ENCODE results near the gene TBKBP1. TPM values are rescaled to one million over a fixed set of nuclear protein-coding genes. Genes with fewer than 3 reads are reported as not detected.
A peak's percentile ranks its signal among the peaks of the same experiment; 100 is the strongest.

The TBKBP1 gene
- total RNA-seq, 1 donor from 2014 or later, result 21.7 TPM

- DNase-seq (ENCODE audit: low spot score), result no peak
These were observed 37.4 kb downstream of the TBKBP1 start for GRCh38 chr17:47731396-47731795.

GRCh38 chr17:47732399-47733046 lies 38.6 kb downstream of the TBKBP1 start:
- no peak for DNase-seq (ENCODE audit: low spot score)

GRCh38 chr17:47733047-47733673 lies 39.2 kb downstream of the TBKBP1 start, which contains the start of gene TBX21:
TSS of gene TBX21 (plus strand) at chr17:47733236. CDS start at chr17:47733455, 219 bp downstream.
- no peak for DNase-seq (ENCODE audit: low spot score)

GRCh38 chr17:47733674-47734410 lies 39.9 kb downstream of the TBKBP1 start:
- peak; percentile 68 for DNase-seq (ENCODE audit: low spot score)

GRCh38 chr17:47735139-47735464 lies 41.1 kb downstream of the TBKBP1 start:
- DNase-seq (ENCODE audit: low spot score), result no peak

- no peak for DNase-seq (ENCODE audit: low spot score)
These were observed 41.6 kb downstream of the TBKBP1 start for GRCh38 chr17:47735536-47736011.

- peak; percentile 83 for DNase-seq (ENCODE audit: low spot score)
These were observed 42.8 kb downstream of the TBKBP1 start for GRCh38 chr17:47736501-47737495.

- DNase-seq (ENCODE audit: low spot score), result peak; percentile 47
These were observed 44.2 kb downstream of the TBKBP1 start for GRCh38 chr17:47738178-47738577.

- DNase-seq (ENCODE audit: low spot score), result peak; percentile 59
These were observed 45.2 kb downstream of the TBKBP1 start for GRCh38 chr17:47739150-47739549.

GRCh38 chr17:47739945-47740344 lies 46.0 kb downstream of the TBKBP1 start:
- DNase-seq (ENCODE audit: low spot score), result peak; percentile 26

- DNase-seq (ENCODE audit: low spot score), result peak; percentile 47
These were observed 47.3 kb downstream of the TBKBP1 start for GRCh38 chr17:47741109-47741792.

- DNase-seq (ENCODE audit: low spot score), result no peak
These were observed 47.8 kb downstream of the TBKBP1 start for GRCh38 chr17:47741793-47742145.

- peak; percentile 85 for DNase-seq (ENCODE audit: low spot score)
These were observed 48.6 kb downstream of the TBKBP1 start for GRCh38 chr17:47742319-47743181.

GRCh38 chr17:47744168-47745036 lies 50.4 kb downstream of the TBKBP1 start:
- DNase-seq (ENCODE audit: low spot score), result peak; percentile 67

GRCh38 chr17:47745037-47745380 lies 51.0 kb downstream of the TBKBP1 start:
- DNase-seq (ENCODE audit: low spot score), result peak; percentile 86

GRCh38 chr17:47751471-47751870 lies 57.5 kb downstream of the TBKBP1 start:
- no peak for DNase-seq (ENCODE audit: low spot score)

- no peak for DNase-seq (ENCODE audit: low spot score)
These were observed 63.4 kb downstream of the TBKBP1 start for GRCh38 chr17:47757386-47757785.

GRCh38 chr17:47760409-47761140 lies 66.6 kb downstream of the TBKBP1 start:
- DNase-seq (ENCODE audit: low spot score), result peak; percentile 74
